HepG2 (cell line): Measurements from ENCODE around the gene TRAPPC1.

Experiments
- EP300 ChIP-seq, 3 experiments: sonication (generic) in 1 of 3; formaldehyde crosslinking in 1 of 3; IDR thresholded peaks; 2 replicates each; pipeline versions ENCODE4 v1.5.1 to v1.6.1; 2011 to 2020; ENCODE audit warnings: low read depth in 2 of 3, low read length in 2 of 3, borderline replicate concordance in 1 of 3, improper control_type of control experiment in 1 of 3, mild to moderate bottlenecking in 1 of 3, missing genetic modification reagents in 1 of 3, moderate library complexity in 1 of 3
- POLR2AphosphoS5 ChIP-seq: IDR thresholded peaks from 2 replicates; pipeline ENCODE4 v1.6.1; 2012; ENCODE audit warnings: low read depth, low read length
- SRY ChIP-seq: sonication (generic); formaldehyde crosslinking; IDR thresholded peaks from 2 replicates; pipeline ENCODE4 v1.8.0; 2022; ENCODE audit warnings: mild to moderate bottlenecking, missing genetic modification reagents
- TF ChIP-seq, protein P1 (sequence below): sonication (generic); formaldehyde crosslinking; IDR thresholded peaks from 2 replicates; pipeline ENCODE4 v1.4.0; 2020; ENCODE audit warnings: mild to moderate bottlenecking, missing genetic modification reagents, borderline replicate concordance

DNA sequence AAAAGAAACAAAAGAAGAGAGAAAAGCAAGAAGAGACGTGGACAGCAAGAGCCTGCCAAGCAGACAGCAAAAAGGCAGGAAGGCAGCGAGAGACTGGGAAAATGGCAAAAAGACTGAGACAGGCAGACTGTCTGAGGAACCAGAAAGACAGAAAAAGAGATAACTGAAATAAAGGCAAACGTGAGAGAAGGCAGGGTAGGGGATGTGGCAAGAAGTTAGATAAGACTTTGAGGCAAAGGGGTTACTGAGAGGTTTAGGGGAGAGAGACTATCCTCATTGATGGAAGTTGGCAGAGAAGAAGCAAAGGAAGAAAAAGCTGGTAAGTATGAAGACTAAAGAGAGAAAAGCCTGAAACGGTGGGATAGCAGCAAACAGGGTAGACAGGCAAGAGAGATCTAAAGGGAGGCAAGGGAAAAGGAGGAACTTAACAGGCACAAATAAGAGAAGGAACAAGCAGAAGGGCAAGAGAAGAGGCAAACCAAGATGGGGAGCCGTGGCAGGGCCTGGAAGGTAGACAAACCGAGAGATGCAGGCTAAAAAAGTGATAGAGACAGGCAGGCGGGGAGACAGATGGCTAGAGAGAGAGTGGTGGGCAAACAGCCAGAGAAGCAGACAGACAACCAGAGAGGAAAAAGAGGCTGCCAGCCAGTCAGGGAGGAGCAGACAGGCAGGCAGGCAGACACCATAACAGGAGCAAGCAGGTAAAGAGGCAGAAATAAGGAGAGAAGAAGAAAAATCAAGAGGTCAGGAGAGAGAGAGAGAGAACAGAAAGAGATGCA, 50.3 kb downstream of the TRAPPC1 start:
- TF ChIP-seq, protein P1, sequence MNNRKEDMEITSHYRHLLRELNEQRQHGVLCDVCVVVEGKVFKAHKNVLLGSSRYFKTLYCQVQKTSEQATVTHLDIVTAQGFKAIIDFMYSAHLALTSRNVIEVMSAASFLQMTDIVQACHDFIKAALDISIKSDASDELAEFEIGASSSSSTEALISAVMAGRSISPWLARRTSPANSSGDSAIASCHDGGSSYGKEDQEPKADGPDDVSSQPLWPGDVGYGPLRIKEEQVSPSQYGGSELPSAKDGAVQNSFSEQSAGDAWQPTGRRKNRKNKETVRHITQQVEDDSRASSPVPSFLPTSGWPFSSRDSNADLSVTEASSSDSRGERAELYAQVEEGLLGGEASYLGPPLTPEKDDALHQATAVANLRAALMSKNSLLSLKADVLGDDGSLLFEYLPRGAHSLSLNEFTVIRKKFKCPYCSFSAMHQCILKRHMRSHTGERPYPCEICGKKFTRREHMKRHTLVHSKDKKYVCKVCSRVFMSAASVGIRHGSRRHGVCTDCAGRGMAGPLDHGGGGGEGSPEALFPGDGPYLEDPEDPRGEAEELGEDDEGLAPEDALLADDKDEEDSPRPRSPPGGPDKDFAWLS = no peak
- TF ChIP-seq SRY = no peak
- no peak for TF ChIP-seq EP300 (IDR thresholded peaks at IDR 0.05; ENCODE audit: low read depth in 2 of 2, low read length in 2 of 2)
- no peak for TF ChIP-seq EP300 (CRISPR knock-in tag; IDR thresholded peaks at IDR 0.05; ENCODE audit: borderline replicate concordance)
- no peak for TF ChIP-seq POLR2AphosphoS5
